Measurements from ENCODE around the gene CYP26C1.

CYP26C1 gene

DNA sequence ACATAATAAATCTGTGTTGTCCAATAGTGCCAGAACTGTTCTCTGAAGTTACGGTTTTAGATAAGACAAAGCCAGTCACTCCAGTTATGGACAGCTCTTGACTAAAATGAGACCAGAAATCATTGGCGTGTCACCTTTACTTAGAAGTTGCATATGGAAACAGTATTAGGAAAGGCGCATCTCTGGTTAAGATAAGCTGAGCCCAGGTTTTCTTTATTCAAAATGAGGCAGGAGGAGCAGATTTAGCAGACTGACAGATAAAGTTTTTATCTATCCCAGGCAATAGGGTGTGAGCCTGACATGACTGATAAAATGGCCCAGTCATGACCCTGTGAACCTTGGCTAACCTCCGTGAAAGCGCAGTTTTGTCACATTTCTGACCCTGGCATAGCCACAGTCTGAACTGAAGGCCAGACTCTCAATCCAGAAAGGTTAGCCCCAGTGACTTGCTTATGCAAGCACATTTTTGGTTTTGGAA lies 17.3 kb downstream of the CYP26C1 start:
- DNase-seq (ENCODE audit: low read depth) = no peak
- TF ChIP-seq, protein P1, sequence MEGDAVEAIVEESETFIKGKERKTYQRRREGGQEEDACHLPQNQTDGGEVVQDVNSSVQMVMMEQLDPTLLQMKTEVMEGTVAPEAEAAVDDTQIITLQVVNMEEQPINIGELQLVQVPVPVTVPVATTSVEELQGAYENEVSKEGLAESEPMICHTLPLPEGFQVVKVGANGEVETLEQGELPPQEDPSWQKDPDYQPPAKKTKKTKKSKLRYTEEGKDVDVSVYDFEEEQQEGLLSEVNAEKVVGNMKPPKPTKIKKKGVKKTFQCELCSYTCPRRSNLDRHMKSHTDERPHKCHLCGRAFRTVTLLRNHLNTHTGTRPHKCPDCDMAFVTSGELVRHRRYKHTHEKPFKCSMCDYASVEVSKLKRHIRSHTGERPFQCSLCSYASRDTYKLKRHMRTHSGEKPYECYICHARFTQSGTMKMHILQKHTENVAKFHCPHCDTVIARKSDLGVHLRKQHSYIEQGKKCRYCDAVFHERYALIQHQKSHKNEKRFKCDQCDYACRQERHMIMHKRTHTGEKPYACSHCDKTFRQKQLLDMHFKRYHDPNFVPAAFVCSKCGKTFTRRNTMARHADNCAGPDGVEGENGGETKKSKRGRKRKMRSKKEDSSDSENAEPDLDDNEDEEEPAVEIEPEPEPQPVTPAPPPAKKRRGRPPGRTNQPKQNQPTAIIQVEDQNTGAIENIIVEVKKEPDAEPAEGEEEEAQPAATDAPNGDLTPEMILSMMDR (conservative IDR thresholded peaks at IDR 0.05; ENCODE audit: control insufficient read depth, insufficient read depth, low read depth, low read length) = no peak

GRCh38 chr10:93079663-93080349 lies 19.2 kb downstream of the CYP26C1 start:
- no peak for DNase-seq (ENCODE audit: low read depth)
- TF ChIP-seq, protein P1 (conservative IDR thresholded peaks at IDR 0.05; ENCODE audit: control insufficient read depth, insufficient read depth, low read depth, low read length) = no peak
- H3K4me3 ChIP-seq (ENCODE audit: control insufficient read depth, low read depth, low read length) = no peak overlapping the region

More for the DNA sequence above, 17.3 kb downstream of the CYP26C1 start:
- no peak overlapping the region for H3K4me3 ChIP-seq (ENCODE audit: control insufficient read depth, low read depth, low read length)

- TF ChIP-seq, protein P1 (conservative IDR thresholded peaks at IDR 0.05; ENCODE audit: control insufficient read depth, insufficient read depth, low read depth, low read length) = peak; percentile 75
- no peak overlapping the region for H3K4me3 ChIP-seq (ENCODE audit: control insufficient read depth, low read depth, low read length)
- DNase-seq (ENCODE audit: low read depth) = peak; percentile 31
Measured at GRCh38 chr10:93080350-93081046, 19.9 kb downstream of the CYP26C1 start.

DNA sequence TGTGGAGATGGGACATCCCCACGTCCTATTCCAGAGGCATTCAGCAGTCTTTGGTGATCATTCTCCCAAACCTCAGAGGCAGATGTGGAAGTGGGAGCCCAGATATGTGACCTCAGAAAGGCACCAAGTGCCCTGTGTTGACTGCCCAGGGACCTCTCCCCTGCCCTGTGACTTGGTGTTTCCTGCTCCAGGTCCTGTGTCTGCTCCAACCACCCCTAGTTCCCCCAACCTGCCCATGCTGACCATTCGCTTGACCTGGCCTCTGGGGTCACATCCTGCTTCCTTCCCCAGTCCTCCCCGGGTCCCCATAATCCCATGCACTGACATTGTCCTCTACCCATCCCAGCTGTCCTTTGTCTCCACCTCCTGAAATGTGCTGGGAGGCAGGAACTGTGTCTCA lies 20.7 kb downstream of the CYP26C1 start:
- DNase-seq (ENCODE audit: low read depth) = no peak
- TF ChIP-seq, protein P1 (conservative IDR thresholded peaks at IDR 0.05; ENCODE audit: control insufficient read depth, insufficient read depth, low read depth, low read length) = no peak
- no peak overlapping the region for H3K4me3 ChIP-seq (ENCODE audit: control insufficient read depth, low read depth, low read length)

GRCh38 chr10:93081834-93082233 lies 21.2 kb downstream of the CYP26C1 start:
- TF ChIP-seq, protein P1 (conservative IDR thresholded peaks at IDR 0.05; ENCODE audit: control insufficient read depth, insufficient read depth, low read depth, low read length) = no peak
- no peak for DNase-seq (ENCODE audit: low read depth)

DNA sequence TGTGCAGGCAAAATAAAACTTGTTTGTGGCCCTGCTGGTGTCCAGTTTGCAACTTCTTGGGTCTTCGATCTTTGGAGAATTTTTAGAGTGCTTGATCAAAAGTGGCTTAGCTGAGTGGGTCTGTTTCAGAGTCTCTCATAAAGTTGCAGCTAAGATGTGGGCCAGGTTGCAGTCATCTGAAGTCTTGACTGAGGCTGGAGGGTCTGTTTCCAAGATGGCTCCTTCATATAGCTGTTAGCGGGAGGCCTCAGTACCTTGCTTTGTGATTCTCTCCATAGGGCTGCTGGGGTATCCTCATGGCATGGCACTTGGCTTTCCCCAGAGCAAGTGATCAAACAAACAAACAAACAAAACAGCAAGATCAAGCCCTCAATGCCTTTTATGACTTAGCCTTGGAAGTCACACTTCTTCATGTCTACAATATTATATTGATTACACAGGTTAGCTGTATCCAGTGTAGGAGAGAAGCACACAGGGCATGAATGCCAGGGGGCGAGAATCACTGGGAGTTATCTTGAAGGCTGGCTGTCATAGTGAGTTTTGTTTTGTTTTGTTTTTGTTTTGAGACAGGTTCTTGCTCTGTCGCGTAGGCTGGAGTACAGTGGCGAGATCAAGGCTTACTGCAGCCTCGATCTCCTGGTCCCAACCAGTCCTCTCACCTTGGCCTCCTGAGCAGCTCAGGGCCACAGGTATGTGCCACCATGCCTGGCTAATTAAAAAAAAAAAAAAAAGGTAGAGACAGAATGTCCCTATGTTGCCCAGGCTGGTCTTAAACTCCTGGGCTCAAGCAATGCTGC lies 23.3 kb downstream of the CYP26C1 start:
- no peak for DNase-seq (ENCODE audit: low read depth)
- TF ChIP-seq, protein P1 (conservative IDR thresholded peaks at IDR 0.05; ENCODE audit: control insufficient read depth, insufficient read depth, low read depth, low read length) = no peak
- H3K4me3 ChIP-seq (ENCODE audit: control insufficient read depth, low read depth, low read length) = no peak overlapping the region

More at GRCh38 chr10:93081834-93082233, 21.2 kb downstream of the CYP26C1 start:
- H3K4me3 ChIP-seq (ENCODE audit: control insufficient read depth, low read depth, low read length) = no peak overlapping the region

Data from fibroblast of mammary gland (primary cell).